Fibroblast of skin of right biceps (primary cell): Measurements from ENCODE around the gene FCHSD2.
"Not testable (repeated sequence)": the region's sequence is repeated elsewhere in the genome, so short reads cannot be mapped to it uniquely, and the experiment has no call there.

Source experiments
- DNase-seq: peaks from one replicate; pipeline ENCODE4 v3.0.0-alpha.2; 2013

Gene FCHSD2

GRCh38 chr11:73116636-73117035 is 25.5 kb downstream of the FCHSD2 start:
- DNase-seq, result no peak

GRCh38 chr11:73114835-73115220 is 27.3 kb downstream of the FCHSD2 start:
- DNase-seq, result no peak

GRCh38 chr11:73114110-73114834 is 27.8 kb downstream of the FCHSD2 start:
- DNase-seq, result no peak

- DNase-seq, result no peak
Observed at GRCh38 chr11:73113426-73113825, 28.7 kb downstream of the FCHSD2 start.

GRCh38 chr11:73107597-73107996 is 34.5 kb downstream of the FCHSD2 start:
- DNase-seq, result no peak

- no peak for DNase-seq
Observed at GRCh38 chr11:73106347-73106746, 35.8 kb downstream of the FCHSD2 start.

- DNase-seq, result no peak
Observed at GRCh38 chr11:73100578-73100977, 41.5 kb downstream of the FCHSD2 start.

GRCh38 chr11:73099512-73100266 is 42.4 kb downstream of the FCHSD2 start:
- DNase-seq, result no peak

GRCh38 chr11:73095613-73096012 is 46.5 kb downstream of the FCHSD2 start:
- no peak for DNase-seq

- no peak for DNase-seq
Observed at GRCh38 chr11:73091521-73092305, 50.4 kb downstream of the FCHSD2 start.

GRCh38 chr11:73087730-73088129 is 54.4 kb downstream of the FCHSD2 start:
- peak; percentile 21 for DNase-seq

- DNase-seq, result peak; percentile 17
Observed at GRCh38 chr11:73085189-73085875, 56.8 kb downstream of the FCHSD2 start.

GRCh38 chr11:73078631-73079030 is 63.5 kb downstream of the FCHSD2 start:
- no peak for DNase-seq

GRCh38 chr11:73077454-73077853 is 64.7 kb downstream of the FCHSD2 start:
- DNase-seq, result no peak

GRCh38 chr11:73074319-73074718 is 67.8 kb downstream of the FCHSD2 start:
- no peak for DNase-seq

GRCh38 chr11:73072935-73073481 is 69.1 kb downstream of the FCHSD2 start:
- DNase-seq, result no peak

GRCh38 chr11:73070653-73071052 is 71.5 kb downstream of the FCHSD2 start:
- DNase-seq, result no peak

GRCh38 chr11:73061857-73062424 is 80.2 kb downstream of the FCHSD2 start:
- DNase-seq, result not testable (repeated sequence)

- DNase-seq, result not testable (repeated sequence)
Observed at GRCh38 chr11:73061434-73061833, 80.7 kb downstream of the FCHSD2 start.

- DNase-seq, result no peak
Observed at GRCh38 chr11:73059915-73060314, 82.2 kb downstream of the FCHSD2 start.

GRCh38 chr11:73058989-73059674 is 83.0 kb downstream of the FCHSD2 start:
- DNase-seq, result no peak
